HCT116 (cell line): Measurements from ENCODE around the gene SLC17A8. TPM values are rescaled to one million over a fixed set of nuclear protein-coding genes. Genes with fewer than 3 reads are reported as not detected.

Source experiments
- ATAC-seq: fragments of 200-7000 bp; cut with Tn5 transposase; 2 replicates; pipeline ENCODE4 v1.9.1; 2020; ENCODE audit warnings: mild to moderate bottlenecking, moderate library complexity
- BruUV-seq: library from RNA; stranded (reverse); fragments of 400-500 nt; replicated peaks from 2 replicates; lab custom pipeline; 2021; lab: Mats Ljungman, UMichigan
- CTCF ChIA-PET: fragments of 300-600 bp; sonication (Branson Sonifier 250); formaldehyde crosslinking; loops from one replicate; lab custom pipeline; 2021; ENCODE audit warnings: antibody characterized with exemption; lab: Charles Lee
- POLR2A ChIA-PET: fragments of 300-600, 350-600 bp; sonication (Branson Sonifier 250); formaldehyde crosslinking; loops from one replicate; lab custom pipeline; 2021; ENCODE audit warnings: antibody characterized with exemption; lab: Charles Lee
- RAD21 ChIA-PET, 2 experiments: fragments of 300-600 bp; sonication (Branson Sonifier 250); formaldehyde crosslinking; loops; one replicate each; lab custom pipeline; 2023; ENCODE audit warnings: low total read pairs in 2 of 2; ENCODE audit not compliant: uncharacterized antibody in 2 of 2, unreplicated experiment in 2 of 2, low non-redundant PET in 1 of 2; lab: Charles Lee
- DNase-seq: peaks from one replicate; pipeline ENCODE4 v3.0.0-alpha.2; 2010; ENCODE audit warnings: low read depth, low spot score
- H2AFZ ChIP-seq: fragments of 200-600 bp; shearing (Covaris generic), sonication (generic); 2 replicates; pipeline ENCODE4 v1.6.1; 2017; ENCODE audit warnings: low read depth, mixed run types, mixed read lengths, antibody characterized with exemption, low read length; ENCODE audit not compliant: poor library complexity, severe bottlenecking
- H3K27ac ChIP-seq: 2 replicates; pipeline ENCODE4 v1.5.1; 2012; ENCODE audit warnings: low read depth, low read length
- H3K27me3 ChIP-seq: fragments of 200-600 bp; sonication (generic); 2 replicates; pipeline ENCODE4 v1.6.1; 2016; ENCODE audit warnings: mixed run types, low read length, mixed read lengths; ENCODE audit not compliant: insufficient read depth
- H3K36me3 ChIP-seq, 2 experiments: fragments of 200-500 bp in 1 of 2; fragments of 200-600 bp in 1 of 2; sonication (Bioruptor generic) in 1 of 2; sonication (generic) in 1 of 2; 2 replicates each; pipeline versions ENCODE4 v1.5.1 to v1.6.1; 2014 to 2016; ENCODE audit warnings: low read length in 2 of 2, inconsistent platforms in 1 of 2, mixed read lengths in 1 of 2, mixed run types in 1 of 2; ENCODE audit not compliant: insufficient read depth in 2 of 2, control insufficient read depth in 1 of 2
- H3K4me1 ChIP-seq, 2 experiments: fragments of 200-600 bp in 1 of 2; sonication (generic) in 1 of 2; 2 replicates each; pipeline versions ENCODE4 v1.5.1 to v1.6.1; 2012 to 2017; ENCODE audit warnings: low read length in 2 of 2, inconsistent platforms in 1 of 2, mild to moderate bottlenecking in 1 of 2, mixed read lengths in 1 of 2, mixed run types in 1 of 2, moderate library complexity in 1 of 2; ENCODE audit not compliant: insufficient read depth in 2 of 2, control insufficient read depth in 1 of 2
- H3K4me2 ChIP-seq: fragments of 200-600 bp; sonication (generic); 2 replicates; pipeline ENCODE4 v1.6.1; 2017; ENCODE audit warnings: mixed run types, low read length, mixed read lengths
- H3K4me3 ChIP-seq, 2 experiments: fragments of 200-600 bp in 1 of 2; sonication (generic) in 1 of 2; replicated peaks in 1 of 2; 2 replicates each; pipeline ENCODE4 v1.5.1; 2011 to 2016; ENCODE audit warnings: low read length in 2 of 2, control low read depth in 1 of 2, low read depth in 1 of 2, mild to moderate bottlenecking in 1 of 2, mixed read lengths in 1 of 2, mixed run types in 1 of 2
- H3K79me2 ChIP-seq: fragments of 200-600 bp; sonication (generic); 2 replicates; pipeline ENCODE4 v1.6.1; 2017; ENCODE audit warnings: mild to moderate bottlenecking, mixed run types, low read length, moderate library complexity, mixed read lengths; ENCODE audit not compliant: insufficient read depth
- H3K9ac ChIP-seq: fragments of 200-600 bp; sonication (generic); 2 replicates; pipeline ENCODE4 v1.6.1; 2016; ENCODE audit warnings: low read length, mixed read lengths
- H3K9me2 ChIP-seq: fragments of 200-600 bp; sonication (generic), shearing (Covaris generic); 2 replicates; pipeline ENCODE4 v1.6.1; 2017; ENCODE audit warnings: mixed run types, mild to moderate bottlenecking, moderate library complexity; ENCODE audit not compliant: insufficient read depth
- H3K9me3 ChIP-seq, 2 experiments: fragments of 200-500 bp in 1 of 2; fragments of 200-600 bp in 1 of 2; sonication (Bioruptor generic) in 1 of 2; sonication (generic) in 1 of 2; 2 replicates each; pipeline ENCODE4 v1.6.1; 2014 to 2017; ENCODE audit warnings: low read length in 2 of 2, mixed read lengths in 2 of 2, inconsistent platforms in 1 of 2, low read depth in 1 of 2, mild to moderate bottlenecking in 1 of 2, mixed run types in 1 of 2, moderate library complexity in 1 of 2; ENCODE audit not compliant: control insufficient read depth in 1 of 2, insufficient read depth in 1 of 2
- H4K20me1 ChIP-seq: fragments of 200-600 bp; sonication (generic), shearing (Covaris generic); 2 replicates; pipeline ENCODE4 v1.6.1; 2017; ENCODE audit warnings: mixed run types, mild to moderate bottlenecking, moderate library complexity; ENCODE audit not compliant: insufficient read depth
- CEBPB ChIP-seq: IDR thresholded peaks from 2 replicates; pipeline ENCODE4 v1.6.1; 2012; ENCODE audit warnings: low read depth
- EZH2 ChIP-seq: fragments of 200-600 bp; sonication (generic); IDR thresholded peaks from 2 replicates; pipeline ENCODE4 v1.6.1; 2017; ENCODE audit warnings: antibody characterized with exemption, mixed run types
- EZH2phosphoT487 ChIP-seq: fragments of 200-600 bp; IDR thresholded peaks from 2 replicates; pipeline ENCODE4 v1.6.1; 2018; ENCODE audit warnings: antibody characterized with exemption, borderline replicate concordance
- JUND ChIP-seq: IDR thresholded peaks from 2 replicates; pipeline ENCODE4 v1.6.1; 2012
- MAX ChIP-seq: IDR thresholded peaks from 2 replicates; pipeline ENCODE4 v1.6.1; 2012
- RAD21 ChIP-seq: IDR thresholded peaks from 2 replicates; pipeline ENCODE4 v1.6.1; 2012; ENCODE audit warnings: low read depth, mild to moderate bottlenecking
- SIN3A ChIP-seq: IDR thresholded peaks from 2 replicates; pipeline ENCODE4 v1.6.1; 2012; ENCODE audit warnings: low read depth
- SRF ChIP-seq: IDR thresholded peaks from 2 replicates; pipeline ENCODE4 v1.6.1; 2012; ENCODE audit warnings: low read depth
- YY1 ChIP-seq: IDR thresholded peaks from 2 replicates; pipeline ENCODE4 v1.6.1; 2011; ENCODE audit warnings: low read length, low read depth, moderate library complexity, mild to moderate bottlenecking; ENCODE audit not compliant: insufficient replicate concordance; ENCODE audit errors: extremely low read depth
- ZBTB33 ChIP-seq: IDR thresholded peaks from 2 replicates; pipeline ENCODE4 v1.6.1; 2011; ENCODE audit warnings: mild to moderate bottlenecking, low read length, moderate library complexity; ENCODE audit not compliant: insufficient replicate concordance; ENCODE audit errors: extremely low read depth
- ZFX ChIP-seq: fragments of 450-650 bp; IDR thresholded peaks from 2 replicates; pipeline ENCODE4 v1.6.1; 2017
- intact Hi-C: fragments of 100-400 bp; cut with micrococcal nuclease; formaldehyde crosslinking; loops from 2 replicates; pipeline ENCODE4 v1.10.0; 2022
- total RNA-seq: library from RNA; stranded (reverse); gene quantifications from one replicate; pipeline ENCODE4 v1.2.1, GENCODE V29; 2021; ENCODE audit not compliant: unreplicated experiment

The SLC17A8 gene
- total RNA-seq, 1 experiment from 2014 or later: not detected

DNA sequence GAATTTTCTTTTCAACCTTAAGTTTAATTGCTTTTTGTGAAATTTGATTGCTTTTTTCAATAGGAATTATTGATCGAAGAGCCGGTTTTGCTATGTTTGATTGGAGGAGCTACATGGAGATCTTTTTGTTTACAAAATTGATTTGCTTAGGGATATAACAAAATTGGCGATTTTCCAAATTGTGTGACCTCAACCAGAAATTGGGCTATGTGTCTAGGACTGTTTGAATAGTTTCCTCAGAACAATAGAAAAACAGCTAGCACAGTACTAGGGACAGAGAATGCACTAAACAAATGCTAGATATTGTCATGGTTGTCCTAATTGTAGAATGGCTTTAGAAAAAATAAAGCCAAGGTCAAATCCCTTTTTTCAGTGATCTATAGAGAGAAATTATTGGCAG is 2.4 kb downstream of the SLC17A8 start:
- H3K9me2 ChIP-seq: no peaks in the 10 kb centered on the region
- no peaks in the 10 kb centered on the region for H3K36me3 ChIP-seq
- H3K79me2 ChIP-seq: no peaks in the 10 kb centered on the region
- no peak overlapping the region for H3K9ac ChIP-seq
- no peak for DNase-seq
- intact Hi-C loops: no loop called here
- no peaks in the 10 kb centered on the region for H4K20me1 ChIP-seq
- H3K27me3 ChIP-seq: peaks cover 4% of the 10 kb centered on the region; the same call in 1 of the 2 replicates
- CTCF ChIA-PET: interaction anchor here (1.2 kb wide), 1 partner anchor 46 kb away, joined by 3 read pairs; no protein-coding TSS in a partner anchor
- no peak for TF ChIP-seq ZFX
- TF ChIP-seq JUND: no peak
- no peak for TF ChIP-seq RAD21
- TF ChIP-seq SRF: no peak
- TF ChIP-seq EZH2: no peak
- no peak for TF ChIP-seq ZBTB33
- TF ChIP-seq YY1: no peak
- no peak overlapping the region for H3K4me2 ChIP-seq
- H3K9me3 ChIP-seq: no peaks in the 10 kb centered on the region
- RAD21 ChIA-PET: no interaction called here
- POLR2A ChIA-PET: no interaction called here
- no peak overlapping the region for H3K27ac ChIP-seq
- no peak for ATAC-seq
- no peak overlapping the region for H2AFZ ChIP-seq
- no peak overlapping the region for H3K4me3 ChIP-seq
- BruUV-seq: no TSS peak
- H3K4me1 ChIP-seq: no peaks in the 10 kb centered on the region

- H3K79me2 ChIP-seq: no peaks in the 10 kb centered on the region
- H3K4me3 ChIP-seq: no peak overlapping the region
- ChIA-PET CTCF (interaction anchor here (1.2 kb wide), 1 partner anchor 45 kb away, joined by 3 read pairs; no protein-coding TSS in a partner anchor), RAD21 (no interaction called here), POLR2A (no interaction called here)
- intact Hi-C loops: no loop called here
- ATAC-seq: no peak
- no peak overlapping the region for H3K9ac ChIP-seq
- no peaks in the 10 kb centered on the region for H3K9me2 ChIP-seq
- DNase-seq: no peak
- peaks cover 3% of the 10 kb centered on the region; the same call in 1 of the 2 replicates for H3K27me3 ChIP-seq
- no peak overlapping the region for H3K4me2 ChIP-seq
- no peaks in the 10 kb centered on the region for H3K4me1 ChIP-seq
- no peaks in the 10 kb centered on the region for H4K20me1 ChIP-seq
- no peak overlapping the region for H3K27ac ChIP-seq
- no peak overlapping the region for H2AFZ ChIP-seq
- no peak for TF ChIP-seq CEBPB
- no peak for TF ChIP-seq EZH2phosphoT487
- no peak for TF ChIP-seq SIN3A
- no peak for TF ChIP-seq MAX
- TF ChIP-seq YY1: no peak
- TF ChIP-seq SRF: no peak
- no peaks in the 10 kb centered on the region for H3K36me3 ChIP-seq
- BruUV-seq: no TSS peak
- no peaks in the 10 kb centered on the region for H3K9me3 ChIP-seq
Measured at GRCh38 chr12:100359822-100360221, 2.9 kb downstream of the SLC17A8 start.
